Activated T-helper 1 cell treated with anti-CD3 and anti-CD28 coated beads, Interleukin-2, amount 50 U/mL, for 16 hours (primary cell): Measurements from ENCODE around the gene TSPAN18.

Experiments used
- DNase-seq, 2 donors: peaks; one replicate each; pipeline ENCODE4 v3.0.0-alpha.2; 2020; ENCODE audit warnings: low read depth in 1 of 2, low spot score in 1 of 2

The TSPAN18 gene

GRCh38 chr11:44885919-44886789, 159.4 kb downstream of the TSPAN18 start:
- DNase-seq = no peak

- no peak for DNase-seq
These were observed 160.0 kb downstream of the TSPAN18 start for GRCh38 chr11:44886790-44887140.

- DNase-seq = no peak
These were observed 160.9 kb downstream of the TSPAN18 start for GRCh38 chr11:44887636-44888035.

- no peak for DNase-seq
These were observed 162.5 kb downstream of the TSPAN18 start for GRCh38 chr11:44889266-44889665.

- no peak for DNase-seq
These were observed 166.1 kb downstream of the TSPAN18 start for GRCh38 chr11:44892843-44893242.

GRCh38 chr11:44893308-44893822, 166.6 kb downstream of the TSPAN18 start:
- no peak for DNase-seq

GRCh38 chr11:44893846-44894617, 167.3 kb downstream of the TSPAN18 start:
- peak; percentile 33 to 48 for DNase-seq

GRCh38 chr11:44899959-44900358, 173.2 kb downstream of the TSPAN18 start:
- DNase-seq = peak in 1 of 2 donors; percentile 11

- no peak for DNase-seq
These were observed 174.4 kb downstream of the TSPAN18 start for GRCh38 chr11:44901120-44901633.

GRCh38 chr11:44901786-44902185, 175.0 kb downstream of the TSPAN18 start:
- DNase-seq = no peak

- DNase-seq = no peak
These were observed 176.3 kb downstream of the TSPAN18 start for GRCh38 chr11:44903035-44903434.

- DNase-seq = no peak
These were observed 176.8 kb downstream of the TSPAN18 start for GRCh38 chr11:44903518-44903917.

GRCh38 chr11:44904261-44905020, 177.7 kb downstream of the TSPAN18 start:
- no peak for DNase-seq

- no peak for DNase-seq
These were observed 178.5 kb downstream of the TSPAN18 start for GRCh38 chr11:44905131-44905866.

GRCh38 chr11:44906649-44907048, 179.9 kb downstream of the TSPAN18 start:
- DNase-seq = no peak

GRCh38 chr11:44909557-44909956, 182.8 kb downstream of the TSPAN18 start:
- DNase-seq = no peak

GRCh38 chr11:44910591-44910990, 183.8 kb downstream of the TSPAN18 start:
- DNase-seq = no peak

- peak; percentile 69 to 80 for DNase-seq
These were observed 184.5 kb downstream of the TSPAN18 start for GRCh38 chr11:44911029-44911814.

GRCh38 chr11:44912270-44912987, 185.7 kb downstream of the TSPAN18 start:
- DNase-seq = no peak
